H1 (cell line): ENCODE measurements around the gene TEX29. TPM values are rescaled to one million over a fixed set of nuclear protein-coding genes. Genes with fewer than 3 reads are reported as not detected.

Source experiments
- CTCF ChIA-PET: fragments of 300-600 bp; sonication (Branson Sonifier 250); formaldehyde crosslinking; loops from one replicate; lab custom pipeline; 2021; ENCODE audit not compliant: partially characterized antibody; lab: Charles Lee
- POLR2A ChIA-PET: fragments of 300-600 bp; sonication (Branson Sonifier 250); formaldehyde crosslinking; loops from one replicate; lab custom pipeline; 2021; ENCODE audit warnings: inconsistent platforms; ENCODE audit not compliant: partially characterized antibody; lab: Charles Lee
- DNase-seq, 2 experiments: peaks; one replicate each; pipeline versions ENCODE4 v3.0.0 to v3.0.0-alpha.2; 2010 to 2022; ENCODE audit warnings: low spot score in 2 of 2, low read depth in 1 of 2, mixed read lengths in 1 of 2
- FAIRE-seq: peaks from 2 replicates; lab custom pipeline; 2011; peaks lifted over from hg19 to GRCh38; lab: Jason Lieb, UNC
- H2AFZ ChIP-seq: 2 replicates; pipeline ENCODE4 v1.8.1; 2012; ENCODE audit warnings: low read length, inconsistent platforms
- H2AK5ac ChIP-seq: 2 replicates; pipeline ENCODE4 v1.6.1; 2013; ENCODE audit warnings: low read depth, low read length
- H2BK120ac ChIP-seq: replicated peaks from 2 replicates; pipeline ENCODE3; 2013; ENCODE audit warnings: low read depth, low read length, inconsistent platforms
- H2BK12ac ChIP-seq: 2 replicates; pipeline ENCODE4 v1.6.1; 2013; ENCODE audit warnings: low read depth, low read length
- H2BK15ac ChIP-seq: 2 replicates; pipeline ENCODE4 v1.6.1; 2013; ENCODE audit warnings: low read length
- H2BK20ac ChIP-seq: 2 replicates; pipeline ENCODE4 v1.6.1; 2013; ENCODE audit warnings: low read length
- H2BK5ac ChIP-seq: 2 replicates; pipeline ENCODE4 v1.6.1; 2013; ENCODE audit warnings: low read depth, low read length
- H3K14ac ChIP-seq: 2 replicates; pipeline ENCODE4 v1.6.1; 2013; ENCODE audit warnings: inconsistent platforms; ENCODE audit not compliant: insufficient read length
- H3K18ac ChIP-seq: 2 replicates; pipeline ENCODE4 v1.6.1; 2013; ENCODE audit warnings: low read length; ENCODE audit errors: extremely low read depth
- H3K23ac ChIP-seq: 2 replicates; pipeline ENCODE4 v1.6.1; 2013; ENCODE audit warnings: inconsistent platforms; ENCODE audit not compliant: insufficient read length
- H3K23me2 ChIP-seq: 2 replicates; pipeline ENCODE4 v1.6.1; 2013; ENCODE audit warnings: low read depth, low read length
- H3K27ac ChIP-seq: 2 replicates; pipeline ENCODE4 v1.6.1; 2011; ENCODE audit warnings: low read depth, low read length, inconsistent platforms
- H3K27me3 ChIP-seq, 4 experiments: replicated peaks in 1 of 4; 1 replicate in 1 of 4; 2 replicates in 3 of 4; pipeline versions ENCODE4 v1.6.1 to v1.8.1; 2011 to 2013; ENCODE audit warnings: low read length in 3 of 4, mild to moderate bottlenecking in 3 of 4, inconsistent platforms in 2 of 4, mixed read lengths in 2 of 4, moderate library complexity in 1 of 4; ENCODE audit not compliant: control insufficient read depth in 3 of 4, insufficient read depth in 3 of 4; ENCODE audit errors: extremely low read depth in 1 of 4
- H3K36me3 ChIP-seq, 4 experiments: 2 replicates each; pipeline versions ENCODE4 v1.6.1 to v1.8.1; 2011 to 2013; ENCODE audit warnings: mild to moderate bottlenecking in 4 of 4, low read length in 3 of 4, moderate library complexity in 2 of 4, control low read depth in 1 of 4, inconsistent platforms in 1 of 4; ENCODE audit not compliant: insufficient read depth in 4 of 4, control insufficient read depth in 2 of 4
- H3K4ac ChIP-seq: replicated peaks from 2 replicates; pipeline ENCODE3; 2013; ENCODE audit warnings: low read length, low read depth, mixed read lengths, inconsistent platforms; ENCODE audit not compliant: insufficient read length
- H3K4me1 ChIP-seq, 4 experiments: replicated peaks in 1 of 4; 1 replicate in 1 of 4; 2 replicates in 3 of 4; pipeline versions ENCODE4 v1.6.1 to v1.8.1; 2011 to 2013; ENCODE audit warnings: low read length in 3 of 4, inconsistent platforms in 2 of 4, mixed read lengths in 1 of 4; ENCODE audit not compliant: insufficient read depth in 4 of 4, control insufficient read depth in 3 of 4
- H3K4me2 ChIP-seq, 2 experiments: 2 replicates each; pipeline versions ENCODE4 v1.6.1 to v1.8.1; 2011 to 2013; ENCODE audit warnings: low read depth in 2 of 2, low read length in 2 of 2, control low read depth in 1 of 2, inconsistent platforms in 1 of 2, mild to moderate bottlenecking in 1 of 2; ENCODE audit not compliant: insufficient read depth in 1 of 2
- H3K4me3 ChIP-seq, 4 experiments: fragments of 200-600, 300-600 bp in 1 of 4; sonication (generic), shearing (Covaris generic), sonication (Bioruptor Twin) in 1 of 4; 2 replicates each; pipeline versions ENCODE4 v1.5.1 to v1.8.1; 2011 to 2016; ENCODE audit warnings: low read length in 4 of 4, low read depth in 3 of 4, control low read depth in 2 of 4, inconsistent platforms in 2 of 4, mild to moderate bottlenecking in 2 of 4, mixed read lengths in 1 of 4, moderate library complexity in 1 of 4; ENCODE audit not compliant: insufficient read depth in 2 of 4; ENCODE audit errors: extremely low read depth in 1 of 4
- H3K56ac ChIP-seq: replicated peaks from 2 replicates; pipeline ENCODE3; 2013; ENCODE audit warnings: low read depth, mild to moderate bottlenecking, mixed read lengths, low read length, inconsistent platforms; ENCODE audit not compliant: insufficient read length
- H3K79me1 ChIP-seq: 2 replicates; pipeline ENCODE4 v1.6.1; 2013; ENCODE audit warnings: low read depth, low read length, control low read depth
- H3K79me2 ChIP-seq, 2 experiments: 2 replicates each; pipeline versions ENCODE4 v1.6.1 to v1.8.1; 2012 to 2013; ENCODE audit warnings: low read length in 2 of 2, mild to moderate bottlenecking in 2 of 2, inconsistent platforms in 1 of 2; ENCODE audit not compliant: insufficient read depth in 2 of 2, control insufficient read depth in 1 of 2
- H3K9ac ChIP-seq, 4 experiments: replicated peaks in 1 of 4; 1 replicate in 1 of 4; 2 replicates in 3 of 4; pipeline versions ENCODE4 v1.6.1 to v1.8.1; 2011 to 2013; ENCODE audit warnings: low read depth in 3 of 4, low read length in 3 of 4, control low read depth in 2 of 4, mild to moderate bottlenecking in 2 of 4, moderate library complexity in 2 of 4, inconsistent platforms in 1 of 4; ENCODE audit errors: extremely low read depth in 1 of 4
- H3K9me3 ChIP-seq, 2 experiments: 2 replicates each; pipeline versions ENCODE4 v1.6.1 to v1.8.1; 2012 to 2013; ENCODE audit warnings: mild to moderate bottlenecking in 2 of 2, moderate library complexity in 2 of 2, control low read depth in 1 of 2, inconsistent platforms in 1 of 2, low read depth in 1 of 2, low read length in 1 of 2, mixed read lengths in 1 of 2; ENCODE audit not compliant: insufficient read depth in 2 of 2
- H4K20me1 ChIP-seq, 2 experiments: replicated peaks in 1 of 2; 2 replicates each; pipeline versions ENCODE3 to v1.8.1; 2011 to 2013; ENCODE audit warnings: inconsistent platforms in 2 of 2, low read length in 2 of 2, mild to moderate bottlenecking in 1 of 2; ENCODE audit not compliant: insufficient read depth in 2 of 2, control insufficient read depth in 1 of 2
- H4K5ac ChIP-seq: 2 replicates; pipeline ENCODE4 v1.6.1; 2013; ENCODE audit warnings: low read length, low read depth, mixed read lengths, inconsistent platforms; ENCODE audit not compliant: insufficient read length
- H4K8ac ChIP-seq: 2 replicates; pipeline ENCODE4 v1.8.0; 2013; ENCODE audit warnings: mild to moderate bottlenecking, moderate library complexity, low read length, inconsistent platforms; ENCODE audit not compliant: insufficient read depth; ENCODE audit errors: extremely low read depth
- H4K91ac ChIP-seq: replicated peaks from 2 replicates; pipeline ENCODE3; 2013; ENCODE audit warnings: low read length, mixed read lengths, inconsistent platforms; ENCODE audit not compliant: insufficient read length
- SIX5 ChIP-seq: IDR thresholded peaks from 2 replicates; pipeline ENCODE4 v1.6.1; 2011; ENCODE audit warnings: mild to moderate bottlenecking, low read depth, low read length
- WGBS, 2 experiments: shearing (Covaris generic) in 1 of 2; methylation state at CpG; one replicate each; pipeline versions ENCODE4 v1.1.6 to v1.1.7; 2013 to 2015; ENCODE audit warnings: low lambda C conversion rate in 2 of 2, mixed read lengths in 2 of 2, inconsistent platforms in 1 of 2, low coverage in 1 of 2, missing lambda C conversion rate in 1 of 2; ENCODE audit not compliant: insufficient replicate concordance in 2 of 2, insufficient coverage in 1 of 2, insufficient read length in 1 of 2; ENCODE audit errors: extremely low coverage in 1 of 2, missing lambda C conversion rate in 1 of 2; 5-methylcytosine and 5-hydroxymethylcytosine counted together
- polyA plus RNA-seq, 7 experiments: library from polyadenylated mRNA; depleted of rRNA in 3 of 7; stranded (reverse) in 5 of 7; unstranded in 2 of 7; fragments of >200 nt in 5 of 7; fragments of 200-250 nt in 2 of 7; gene quantifications; 1 replicate in 5 of 7; 2 replicates in 1 of 7; 4 replicates in 1 of 7; pipeline versions ENCODE4 v1.2.1 to v1.2.3, GENCODE V29; 2011 to 2013; ENCODE audit warnings: missing spikeins in 2 of 7, mixed read lengths in 2 of 7
- total RNA-seq: library from RNA; stranded (reverse); fragmentation: NEBNext Ultra II Directional; extraction: Animal tissue kit (Norgen Biotek cat#: 25700); gene quantifications from 2 replicates; pipeline ENCODE4 v1.2.1, GENCODE V29; 2021
- TF ChIP-seq, protein P1 (sequence below), 3 experiments: IDR thresholded peaks; 1 replicate in 2 of 3; 2 replicates in 1 of 3; pipeline versions ENCODE4 v1.5.1 to v1.6.1; 2011; ENCODE audit warnings: low read length in 3 of 3, mild to moderate bottlenecking in 3 of 3, inconsistent platforms in 2 of 3, low read depth in 1 of 3, moderate library complexity in 1 of 3; ENCODE audit not compliant: insufficient read depth in 1 of 3; ENCODE audit errors: control extremely low read depth in 1 of 3

Gene TEX29
- total and polyA plus RNA-seq, 2 of the 8 experiments (the other 6 are each of a cell fraction or from before 2014, with no cell fraction given), result 0.08 TPM; not detected in 1

DNA sequence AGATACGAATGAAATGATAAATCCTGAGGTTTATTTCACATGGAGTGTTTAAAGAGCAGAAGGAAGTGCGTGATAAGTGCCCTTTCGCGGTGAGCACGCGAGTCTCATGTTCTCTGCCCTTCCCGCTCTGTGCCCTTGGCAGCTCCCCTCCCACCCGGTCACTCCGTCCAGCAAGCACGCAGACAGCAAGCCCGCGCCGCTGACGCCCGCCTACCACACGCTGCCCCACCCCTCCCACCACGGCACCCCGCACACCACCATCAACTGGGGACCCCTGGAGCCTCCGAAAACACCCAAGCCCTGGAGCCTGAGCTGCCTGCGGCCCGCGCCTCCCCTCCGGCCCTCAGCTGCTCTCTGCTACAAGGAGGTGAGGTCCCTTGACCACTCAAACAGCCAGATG, 37.4 kb upstream of the TEX29 start:
- Histone ChIP-seq H3K9me3 (no peaks in the 10 kb centered on the region), H2AK5ac (no peak overlapping the region), H3K4me3 (no peak overlapping the region), H3K4me2 (no peak overlapping the region), H3K79me1 (peaks cover 5% of the 10 kb centered on the region; the same call in 1 of the 2 replicates), H3K4ac (no peak overlapping the region), H3K18ac (no peak overlapping the region), H3K23ac (no peak overlapping the region), H2BK15ac (no peak overlapping the region), H3K79me2 (no peaks in the 10 kb centered on the region), H2BK12ac (no peak overlapping the region), H4K20me1 (peaks cover 2 to 4% of the 10 kb centered on the region in 2 experiments), H2AFZ (no peak overlapping the region), H3K56ac (no peak overlapping the region), H4K5ac (no peak overlapping the region), H2BK5ac (no peak overlapping the region), H3K14ac (no peak overlapping the region), H3K23me2 (0 out of 2 replicates have a peak, but pooled peaks cover 1% of the 10 kb centered on the region), H3K27me3 (peaks cover 0 to 1% (median 0%) of the 10 kb centered on the region in 4 experiments; a peak in 1 of 7 replicates), H4K8ac (no peak overlapping the region), H3K27ac (no peak overlapping the region)
- POLR2A ChIA-PET, result no interaction called here
- WGBS, 2 experiments, result 89% methylated on average over 18 of the region's 23 CpGs; no CpG with 5 or more reads in 1 of the 2 experiments
- FAIRE-seq, result no peak
- DNase-seq, result no peak
- CTCF ChIA-PET, result interaction anchor here (0.8 kb wide), 1 partner anchor 237 kb away, joined by 3 read pairs; no protein-coding TSS in a partner anchor
- TF ChIP-seq, protein P1, sequence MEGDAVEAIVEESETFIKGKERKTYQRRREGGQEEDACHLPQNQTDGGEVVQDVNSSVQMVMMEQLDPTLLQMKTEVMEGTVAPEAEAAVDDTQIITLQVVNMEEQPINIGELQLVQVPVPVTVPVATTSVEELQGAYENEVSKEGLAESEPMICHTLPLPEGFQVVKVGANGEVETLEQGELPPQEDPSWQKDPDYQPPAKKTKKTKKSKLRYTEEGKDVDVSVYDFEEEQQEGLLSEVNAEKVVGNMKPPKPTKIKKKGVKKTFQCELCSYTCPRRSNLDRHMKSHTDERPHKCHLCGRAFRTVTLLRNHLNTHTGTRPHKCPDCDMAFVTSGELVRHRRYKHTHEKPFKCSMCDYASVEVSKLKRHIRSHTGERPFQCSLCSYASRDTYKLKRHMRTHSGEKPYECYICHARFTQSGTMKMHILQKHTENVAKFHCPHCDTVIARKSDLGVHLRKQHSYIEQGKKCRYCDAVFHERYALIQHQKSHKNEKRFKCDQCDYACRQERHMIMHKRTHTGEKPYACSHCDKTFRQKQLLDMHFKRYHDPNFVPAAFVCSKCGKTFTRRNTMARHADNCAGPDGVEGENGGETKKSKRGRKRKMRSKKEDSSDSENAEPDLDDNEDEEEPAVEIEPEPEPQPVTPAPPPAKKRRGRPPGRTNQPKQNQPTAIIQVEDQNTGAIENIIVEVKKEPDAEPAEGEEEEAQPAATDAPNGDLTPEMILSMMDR (IDR thresholded peaks at IDR 0.05; ENCODE audit: control extremely low read depth in 1 of 3, insufficient read depth in 1 of 3, low read depth in 1 of 3, low read length in 3 of 3), result no peak
- TF ChIP-seq SIX5, result no peak
- TF ChIP-seq, all 59 proteins: peak for 0
- H4K91ac ChIP-seq, result no peak overlapping the region
- H3K9ac ChIP-seq, result no peak overlapping the region
- H2BK20ac ChIP-seq, result no peak overlapping the region
- H3K4me1 ChIP-seq, result no peaks in the 10 kb centered on the region
- H3K36me3 ChIP-seq, result peaks cover 24 to 64% (median 53%) of the 10 kb centered on the region in 4 experiments
- H2BK120ac ChIP-seq, result no peak overlapping the region
